Ishikawa (cell line): Measurements from ENCODE around the gene C2CD3.
A peak's percentile ranks its signal among the peaks of the same experiment; 100 is the strongest.

Experiments used
- CEBPB ChIP-seq: IDR thresholded peaks from 2 replicates; pipeline ENCODE4 v1.6.1; 2012
- CREB1 ChIP-seq: IDR thresholded peaks from 2 replicates; pipeline ENCODE4 v1.6.1; 2012; ENCODE audit warnings: low read depth
- EGR1 ChIP-seq: IDR thresholded peaks from 2 replicates; pipeline ENCODE4 v1.6.1; 2012
- EP300 ChIP-seq: IDR thresholded peaks from 2 replicates; pipeline ENCODE4 v1.6.1; 2012; ENCODE audit warnings: borderline replicate concordance
- FOXM1 ChIP-seq: IDR thresholded peaks from 2 replicates; pipeline ENCODE4 v1.6.1; 2012; ENCODE audit warnings: low read depth, borderline replicate concordance
- NFIC ChIP-seq: IDR thresholded peaks from 2 replicates; pipeline ENCODE4 v1.6.1; 2012
- RAD21 ChIP-seq: IDR thresholded peaks from 2 replicates; pipeline ENCODE4 v1.6.1; 2012; ENCODE audit warnings: low read depth
- REST ChIP-seq: IDR thresholded peaks from 2 replicates; pipeline ENCODE4 v1.6.1; 2012; ENCODE audit warnings: low read depth, mild to moderate bottlenecking
- TAF1 ChIP-seq: IDR thresholded peaks from 2 replicates; pipeline ENCODE4 v1.6.1; 2012; ENCODE audit warnings: low read depth, mild to moderate bottlenecking
- TCF12 ChIP-seq: IDR thresholded peaks from 2 replicates; pipeline ENCODE4 v1.6.1; 2012; ENCODE audit warnings: low read depth
- TEAD4 ChIP-seq: IDR thresholded peaks from 2 replicates; pipeline ENCODE4 v1.6.1; 2012
- USF1 ChIP-seq: IDR thresholded peaks from 2 replicates; pipeline ENCODE4 v1.6.1; 2012
- YY1 ChIP-seq: IDR thresholded peaks from 2 replicates; pipeline ENCODE4 v1.6.1; 2012; ENCODE audit warnings: low read depth
- ZBTB7A ChIP-seq: IDR thresholded peaks from 2 replicates; pipeline ENCODE4 v1.6.1; 2012; ENCODE audit warnings: low read depth
- TF ChIP-seq, protein P1 (sequence below): IDR thresholded peaks from 2 replicates; pipeline ENCODE4 v1.6.1; 2012

The C2CD3 gene

GRCh38 chr11:74043450-74043849 is 127.4 kb downstream of the C2CD3 start:
- TF ChIP-seq EGR1 (no peak), ZBTB7A (no peak), EP300 (no peak), TEAD4 (no peak), REST (no peak), YY1 (no peak), TAF1 (no peak), CEBPB (no peak), RAD21 (no peak), CREB1 (no peak), FOXM1 (no peak)
- TF ChIP-seq, protein P1, sequence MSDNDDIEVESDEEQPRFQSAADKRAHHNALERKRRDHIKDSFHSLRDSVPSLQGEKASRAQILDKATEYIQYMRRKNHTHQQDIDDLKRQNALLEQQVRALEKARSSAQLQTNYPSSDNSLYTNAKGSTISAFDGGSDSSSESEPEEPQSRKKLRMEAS, result no peak

DNA sequence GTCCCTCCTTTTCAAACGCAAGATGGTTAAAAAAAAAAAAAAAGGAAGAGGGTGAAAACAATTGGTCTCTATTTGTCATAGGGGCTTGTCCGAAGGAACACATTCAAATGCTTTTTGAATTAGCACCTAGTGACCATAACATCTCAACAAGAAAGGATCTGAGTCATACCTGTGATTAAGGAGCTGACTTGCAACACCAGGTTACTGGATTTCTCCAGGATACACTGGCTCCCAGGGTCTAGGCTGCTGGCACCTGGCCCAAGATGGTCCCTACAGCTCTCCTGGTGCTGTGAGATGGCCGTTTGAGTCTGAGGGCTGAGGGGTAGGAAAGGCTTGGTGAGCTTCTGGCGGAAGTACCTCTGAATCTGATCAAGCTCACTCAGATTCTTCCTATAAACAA is 133.5 kb downstream of the C2CD3 start:
- no peak for TF ChIP-seq TAF1
- peak; percentile 38 for TF ChIP-seq NFIC

DNA sequence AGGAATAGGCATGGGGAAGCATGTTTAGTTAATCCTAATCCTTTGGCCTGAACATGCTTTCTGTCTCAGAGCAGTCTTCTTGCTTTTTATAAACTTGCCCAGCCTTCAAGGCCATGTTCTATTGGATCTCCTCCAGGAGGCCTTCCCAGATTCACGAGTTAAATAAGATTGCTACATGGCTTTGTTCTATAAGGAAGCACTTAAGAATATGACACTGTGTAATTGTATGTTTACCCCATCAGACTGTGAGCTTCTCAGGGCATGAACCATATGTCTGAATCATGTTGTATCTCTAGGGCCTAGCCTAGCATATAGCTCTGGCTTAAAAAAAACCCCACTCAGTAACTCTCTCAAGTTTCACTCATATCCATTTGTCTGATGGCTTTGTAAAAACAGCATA is 135.5 kb downstream of the C2CD3 start:
- no peak for TF ChIP-seq TAF1
- TF ChIP-seq RAD21, result no peak
- TF ChIP-seq CREB1, result no peak
- no peak for TF ChIP-seq TCF12
- no peak for TF ChIP-seq ZBTB7A
- no peak for TF ChIP-seq USF1
- no peak for TF ChIP-seq CEBPB
- no peak for TF ChIP-seq NFIC
- no peak for TF ChIP-seq FOXM1
- no peak for TF ChIP-seq EP300
- no peak for TF ChIP-seq REST
- no peak for TF ChIP-seq EGR1
- TF ChIP-seq TEAD4, result no peak

DNA sequence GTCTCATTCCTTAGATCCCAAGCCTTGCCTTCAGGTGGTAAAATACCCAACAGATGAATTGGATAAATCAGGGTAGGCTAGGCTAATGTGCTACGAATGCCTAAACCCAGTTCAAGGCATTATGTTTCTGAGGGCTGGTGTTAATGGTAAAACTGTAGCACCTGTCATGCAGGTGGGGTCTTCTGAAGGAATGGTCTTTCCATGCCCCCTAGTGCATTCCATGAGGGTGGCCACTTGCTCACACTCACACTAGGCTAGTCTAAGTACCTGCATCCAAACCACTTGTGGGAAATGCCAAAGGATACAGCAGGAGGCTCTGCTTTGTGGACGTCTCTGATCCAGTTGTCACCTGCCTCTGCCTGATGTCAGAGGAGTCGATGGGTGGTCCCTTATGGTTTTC is 137.8 kb downstream of the C2CD3 start:
- TF ChIP-seq TCF12, result no peak
- TF ChIP-seq TAF1, result no peak
- TF ChIP-seq REST, result no peak
- TF ChIP-seq RAD21, result no peak
- TF ChIP-seq FOXM1, result no peak
- TF ChIP-seq, protein P1, result no peak
- TF ChIP-seq USF1, result no peak
- no peak for TF ChIP-seq EGR1
- TF ChIP-seq CREB1, result no peak
- no peak for TF ChIP-seq NFIC
- TF ChIP-seq EP300, result no peak
- TF ChIP-seq CEBPB, result no peak
- no peak for TF ChIP-seq TEAD4
- no peak for TF ChIP-seq YY1
- no peak for TF ChIP-seq ZBTB7A

DNA sequence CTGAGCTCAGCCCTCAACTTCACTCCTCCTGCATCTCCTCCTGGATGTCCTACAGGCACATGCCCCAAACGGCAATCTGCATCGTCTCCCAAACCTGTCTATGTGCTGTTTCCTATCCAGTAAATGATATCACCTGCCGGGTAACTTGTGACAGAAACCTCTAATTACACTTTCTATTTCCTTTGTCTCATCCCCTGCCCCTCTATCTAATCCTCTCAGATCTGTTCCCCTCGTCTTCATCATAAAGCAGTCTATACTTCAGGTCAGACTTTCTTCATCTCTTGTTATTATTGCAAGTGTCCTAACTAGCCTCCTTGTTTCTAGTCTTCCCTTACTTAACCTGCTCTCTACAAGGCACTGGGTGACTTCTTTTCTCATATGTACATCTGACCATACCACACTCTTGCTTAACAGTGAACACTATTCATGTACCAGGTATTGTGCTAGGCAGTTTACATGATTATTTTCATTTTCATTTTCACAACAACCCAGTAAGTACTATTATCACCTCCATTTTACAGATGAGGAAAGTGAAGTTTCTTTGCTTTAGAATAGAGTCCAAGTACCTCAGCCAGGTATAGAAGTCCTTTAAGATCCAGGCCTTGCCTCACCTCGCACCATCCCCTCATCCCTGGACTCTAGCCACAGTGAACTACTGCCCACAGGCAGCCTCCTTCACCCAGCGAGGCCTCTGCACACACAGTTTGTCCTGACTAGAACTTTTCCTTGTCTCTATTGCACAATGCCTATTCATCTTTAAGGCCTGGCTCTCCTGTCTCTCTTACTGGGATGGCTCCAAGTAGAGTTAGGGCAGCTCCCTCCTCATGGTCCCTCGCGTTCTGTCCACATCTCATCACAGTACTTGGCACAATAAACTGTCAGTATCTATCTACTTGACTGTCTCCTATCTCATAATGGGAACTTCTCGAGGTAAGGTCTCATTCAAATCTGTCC is 139.8 kb downstream of the C2CD3 start:
- no peak for TF ChIP-seq TAF1
- no peak for TF ChIP-seq RAD21
- TF ChIP-seq TCF12, result no peak
- TF ChIP-seq, protein P1, result no peak
- no peak for TF ChIP-seq FOXM1
- no peak for TF ChIP-seq REST
- no peak for TF ChIP-seq NFIC
- TF ChIP-seq TEAD4, result no peak
